ENCODE measurements around the gene CREBBP.

- no peak for TF ChIP-seq CTCF (IDR thresholded peaks at IDR 0.05)
- no peak for TF ChIP-seq EP300 (IDR thresholded peaks at IDR 0.05)
These were observed 160.1 kb downstream of the CREBBP start for GRCh38 chr16:3720418-3720817.
